Measurements from ENCODE around the gene MGAT3.
"Not testable (repeated sequence)": the region's sequence is repeated elsewhere in the genome, so short reads cannot be mapped to it uniquely, and the experiment has no call there.

MGAT3 gene

DNA sequence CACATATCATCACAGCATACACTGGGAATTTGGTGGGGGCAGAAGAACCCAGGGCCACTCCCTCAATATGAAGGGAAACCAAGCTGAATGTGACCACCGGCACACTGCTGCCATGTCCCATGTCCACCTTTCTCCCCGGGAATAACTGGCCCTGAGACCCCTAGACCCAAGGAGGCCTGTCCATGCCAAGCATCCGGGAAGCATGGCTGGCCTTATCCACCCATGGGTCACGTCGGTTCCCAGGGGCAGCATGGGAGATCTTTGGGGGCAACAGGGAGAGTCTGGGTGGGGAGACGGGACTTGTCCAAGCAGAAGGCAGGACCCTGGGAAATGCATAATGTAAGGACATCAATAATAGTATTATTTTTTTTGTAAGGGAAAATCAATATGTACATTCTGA is 34.9 kb downstream of the MGAT3 start:
- DNase-seq (ENCODE audit: low read depth) = no peak

GRCh38 chr22:39492186-39492585 is 35.4 kb downstream of the MGAT3 start:
- no peak for DNase-seq (ENCODE audit: low read depth)

GRCh38 chr22:39493759-39494158 is 36.9 kb downstream of the MGAT3 start:
- DNase-seq (ENCODE audit: low read depth) = no peak

DNA sequence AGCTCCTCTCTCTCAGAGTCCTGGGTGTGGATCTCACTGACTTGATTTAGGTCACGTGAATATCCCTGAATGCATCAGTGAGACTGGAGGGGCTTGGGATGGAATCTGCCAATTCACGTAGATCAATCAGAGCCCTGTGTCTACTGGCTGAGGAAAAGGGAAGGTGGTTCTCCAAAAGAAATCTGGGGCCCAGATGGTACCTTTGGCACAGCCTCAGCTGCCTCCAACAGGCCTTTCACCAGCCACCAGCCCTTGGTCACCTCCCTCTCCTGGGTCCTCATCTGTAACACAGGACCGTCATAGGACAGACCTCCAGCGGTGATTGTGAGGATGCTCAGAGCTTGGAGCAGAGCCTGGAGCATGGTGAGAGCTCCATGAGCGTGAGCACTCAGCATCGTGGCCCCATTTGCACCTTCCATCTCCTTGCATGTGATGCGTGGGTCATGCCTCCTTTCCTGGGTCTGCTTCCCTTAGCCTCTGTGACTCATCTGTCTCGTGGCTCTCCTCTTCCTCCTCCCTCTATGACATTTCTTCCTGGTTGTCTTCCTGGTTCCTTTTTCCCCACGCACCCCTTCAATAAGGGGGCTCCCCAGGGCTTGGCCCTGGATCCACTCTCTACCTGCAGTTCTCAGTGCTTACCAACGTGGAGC is 37.8 kb downstream of the MGAT3 start:
- DNase-seq (ENCODE audit: low read depth) = no peak

GRCh38 chr22:39496131-39496838 is 39.5 kb downstream of the MGAT3 start:
- no peak for DNase-seq (ENCODE audit: low read depth)

- DNase-seq (ENCODE audit: low read depth) = no peak
Measured at GRCh38 chr22:39497429-39497828, 40.6 kb downstream of the MGAT3 start.

GRCh38 chr22:39498368-39498767 is 41.6 kb downstream of the MGAT3 start:
- no peak for DNase-seq (ENCODE audit: low read depth)

DNA sequence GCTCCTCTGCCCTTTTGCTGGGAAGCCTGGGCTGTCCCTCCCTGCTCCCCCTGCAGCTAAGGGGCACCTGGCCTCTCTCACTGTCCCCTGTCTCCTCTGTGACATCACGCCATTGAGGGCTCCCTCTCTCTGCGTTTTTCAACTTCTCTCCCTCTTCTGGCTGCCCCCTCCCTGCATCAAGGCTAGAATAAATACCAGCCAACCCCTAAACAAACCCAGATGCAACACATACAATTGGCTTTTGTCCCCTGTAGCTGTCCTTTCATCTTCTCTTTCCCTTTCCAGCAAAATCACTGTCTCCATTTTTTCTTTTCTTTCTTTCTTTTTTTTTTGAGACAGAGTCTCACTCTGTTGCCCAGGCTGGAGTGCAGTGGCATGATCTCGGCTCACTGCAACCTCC is 42.0 kb downstream of the MGAT3 start:
- no peak for DNase-seq (ENCODE audit: low read depth)

GRCh38 chr22:39500101-39500500 is 43.3 kb downstream of the MGAT3 start:
- no peak for DNase-seq (ENCODE audit: low read depth)

GRCh38 chr22:39501644-39502108 is 44.9 kb downstream of the MGAT3 start:
- DNase-seq (ENCODE audit: low read depth) = no peak

GRCh38 chr22:39502109-39502788 is 45.4 kb downstream of the MGAT3 start, which contains the start of gene MIEF1:
Gene MIEF1, plus strand, starts transcription at chr22:39502290. Its CDS starts 9,005 bp downstream, at chr22:39511295.
- peak; percentile 78 for DNase-seq (ENCODE audit: low read depth)

DNA sequence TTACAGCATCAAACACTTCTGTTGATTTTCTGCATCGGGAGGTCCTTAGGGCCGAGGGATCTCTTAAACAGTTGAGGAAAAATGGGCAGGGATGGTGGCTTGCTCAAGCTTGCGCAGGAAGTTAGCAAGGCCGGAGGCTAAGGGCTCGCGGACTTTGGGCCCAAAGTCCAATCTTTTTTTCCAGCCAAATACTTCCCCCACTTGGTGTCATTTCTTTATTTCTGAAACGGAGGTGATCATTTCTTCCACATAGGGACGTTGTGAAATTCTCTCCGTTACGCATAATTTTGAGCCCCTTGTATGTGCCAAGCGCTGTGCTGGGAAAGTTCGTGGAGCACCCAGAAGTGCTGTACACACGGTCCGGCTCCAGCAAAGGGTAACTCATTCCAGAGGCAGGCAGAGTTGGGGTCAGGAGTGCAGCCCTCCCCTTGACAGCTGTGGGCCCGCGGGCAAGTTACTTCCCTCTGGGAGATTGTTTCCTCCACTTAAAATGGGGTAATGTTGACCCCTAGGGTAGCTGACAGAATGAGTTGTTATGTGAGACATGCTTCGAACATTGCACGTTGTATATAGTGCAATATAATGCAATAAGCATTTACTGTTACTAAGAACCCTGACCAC is 46.1 kb downstream of the MGAT3 start:
- DNase-seq (ENCODE audit: low read depth) = no peak

DNA sequence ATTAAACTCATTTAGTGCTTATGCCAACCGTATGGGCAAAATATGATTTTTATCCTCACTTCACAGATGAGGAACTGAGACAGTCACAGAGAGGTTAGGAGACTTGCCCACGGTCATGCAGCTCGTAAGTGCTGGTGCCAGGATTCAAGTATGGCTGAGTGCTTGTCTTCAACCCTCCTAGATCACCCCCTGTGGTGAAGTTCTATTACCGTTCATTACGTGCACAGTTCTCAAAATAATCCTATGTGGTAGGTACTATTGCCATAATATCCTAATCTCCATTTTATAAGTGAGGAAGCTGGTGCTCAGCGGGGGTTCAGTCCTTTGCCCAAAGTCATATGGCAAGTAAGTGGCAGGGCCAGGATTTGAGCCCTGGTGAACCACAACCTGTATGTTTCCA is 46.8 kb downstream of the MGAT3 start:
- no peak for DNase-seq (ENCODE audit: low read depth)

DNA sequence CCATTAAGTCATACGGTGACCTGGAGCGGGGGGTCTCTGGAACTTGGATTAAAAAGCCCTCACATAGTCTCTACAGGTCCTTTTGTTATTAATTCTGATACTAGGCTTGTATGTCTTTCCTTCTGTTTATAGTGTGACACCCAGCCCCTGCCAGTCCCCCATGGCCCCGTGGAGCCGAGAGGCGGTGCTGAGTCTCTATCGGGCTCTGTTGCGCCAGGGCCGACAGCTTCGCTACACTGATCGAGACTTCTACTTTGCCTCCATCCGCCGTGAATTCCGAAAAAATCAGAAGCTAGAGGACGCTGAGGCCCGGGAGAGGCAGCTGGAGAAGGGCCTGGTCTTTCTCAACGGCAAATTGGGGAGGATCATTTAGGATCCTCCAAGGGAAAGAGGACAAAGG is 47.3 kb downstream of the MGAT3 start:
- no peak for DNase-seq (ENCODE audit: low read depth)

GRCh38 chr22:39507021-39507420 is 50.2 kb downstream of the MGAT3 start:
- not testable (repeated sequence) for DNase-seq (ENCODE audit: low read depth)

DNA sequence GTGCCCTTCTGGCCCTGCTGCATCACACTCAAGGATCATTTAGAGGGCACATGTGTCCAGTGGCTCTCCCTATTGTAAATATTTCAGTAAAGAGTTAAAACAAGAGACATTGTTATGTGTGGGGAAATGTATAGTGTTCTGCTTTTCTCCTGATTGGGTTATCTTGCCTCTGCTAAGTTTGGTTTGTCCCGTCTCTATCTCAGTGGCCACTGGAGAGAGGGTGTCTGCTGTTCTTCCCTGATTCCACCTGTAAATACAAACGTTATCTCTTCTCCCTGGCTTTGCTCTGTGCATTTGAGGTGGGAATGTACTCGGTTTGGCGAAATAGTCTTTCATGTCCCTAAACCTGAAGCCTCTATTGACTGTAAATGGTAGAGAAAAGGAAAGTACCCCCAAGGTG is 51.6 kb downstream of the MGAT3 start:
- no peak for DNase-seq (ENCODE audit: low read depth)

- DNase-seq (ENCODE audit: low read depth) = no peak
Measured at GRCh38 chr22:39510529-39511149, 53.8 kb downstream of the MGAT3 start.

GRCh38 chr22:39511226-39511625 is 54.4 kb downstream of the MGAT3 start:
- no peak for DNase-seq (ENCODE audit: low read depth)

DNA sequence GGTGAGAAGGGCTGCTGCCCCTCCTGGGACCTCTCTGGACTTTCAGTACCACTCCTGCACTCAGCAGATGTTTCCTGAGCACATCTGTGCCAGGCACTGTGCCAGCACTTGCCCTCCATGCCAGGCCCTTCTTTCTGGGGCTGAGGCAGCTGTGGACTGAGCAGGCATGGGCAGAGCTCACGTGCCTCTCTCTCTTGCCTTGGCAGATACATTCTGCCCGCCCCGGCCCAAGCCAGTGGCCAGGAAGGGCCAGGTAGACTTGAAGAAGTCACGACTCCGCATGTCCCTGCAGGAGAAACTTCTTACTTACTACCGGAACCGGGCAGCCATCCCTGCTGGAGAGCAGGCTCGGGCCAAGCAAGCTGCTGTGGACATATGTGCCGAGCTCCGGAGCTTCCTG is 55.2 kb downstream of the MGAT3 start:
- DNase-seq (ENCODE audit: low read depth) = no peak

DNA sequence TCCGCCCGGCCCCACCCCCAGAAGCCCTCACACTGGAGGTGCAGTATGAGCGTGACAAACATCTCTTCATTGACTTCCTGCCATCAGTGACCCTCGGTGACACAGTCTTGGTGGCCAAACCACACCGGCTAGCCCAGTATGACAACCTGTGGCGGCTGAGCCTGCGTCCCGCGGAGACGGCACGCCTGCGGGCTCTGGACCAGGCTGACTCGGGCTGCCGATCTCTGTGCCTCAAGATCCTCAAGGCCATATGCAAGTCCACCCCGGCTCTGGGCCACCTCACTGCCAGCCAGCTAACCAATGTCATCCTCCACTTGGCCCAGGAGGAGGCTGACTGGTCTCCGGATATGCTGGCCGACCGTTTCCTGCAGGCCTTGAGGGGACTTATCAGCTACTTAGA is 57.0 kb downstream of the MGAT3 start:
- DNase-seq (ENCODE audit: low read depth) = no peak

- DNase-seq (ENCODE audit: low read depth) = no peak
Measured at GRCh38 chr22:39514373-39514973, 57.7 kb downstream of the MGAT3 start.
